ENCODE results near the gene AK8.

DNA sequence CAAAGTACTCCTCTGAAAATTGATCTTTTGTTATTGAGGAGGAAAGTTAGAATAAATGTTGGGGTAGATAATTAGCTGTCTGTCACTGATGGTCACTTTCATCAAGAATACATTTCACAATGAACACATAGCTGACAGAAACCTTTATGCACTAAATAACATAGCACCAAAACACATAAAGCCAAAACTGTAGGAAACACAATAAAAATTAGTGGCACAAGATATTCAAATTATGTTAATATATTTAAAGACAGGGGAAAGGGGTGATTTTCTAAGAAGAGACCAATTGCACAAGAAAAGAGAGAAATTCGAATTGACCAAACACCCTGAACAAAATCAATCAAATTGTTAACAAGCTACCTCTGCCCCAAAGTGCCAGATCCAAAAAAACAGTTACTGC lies 89.7 kb downstream of the AK8 start:
- TF ChIP-seq, protein P1, sequence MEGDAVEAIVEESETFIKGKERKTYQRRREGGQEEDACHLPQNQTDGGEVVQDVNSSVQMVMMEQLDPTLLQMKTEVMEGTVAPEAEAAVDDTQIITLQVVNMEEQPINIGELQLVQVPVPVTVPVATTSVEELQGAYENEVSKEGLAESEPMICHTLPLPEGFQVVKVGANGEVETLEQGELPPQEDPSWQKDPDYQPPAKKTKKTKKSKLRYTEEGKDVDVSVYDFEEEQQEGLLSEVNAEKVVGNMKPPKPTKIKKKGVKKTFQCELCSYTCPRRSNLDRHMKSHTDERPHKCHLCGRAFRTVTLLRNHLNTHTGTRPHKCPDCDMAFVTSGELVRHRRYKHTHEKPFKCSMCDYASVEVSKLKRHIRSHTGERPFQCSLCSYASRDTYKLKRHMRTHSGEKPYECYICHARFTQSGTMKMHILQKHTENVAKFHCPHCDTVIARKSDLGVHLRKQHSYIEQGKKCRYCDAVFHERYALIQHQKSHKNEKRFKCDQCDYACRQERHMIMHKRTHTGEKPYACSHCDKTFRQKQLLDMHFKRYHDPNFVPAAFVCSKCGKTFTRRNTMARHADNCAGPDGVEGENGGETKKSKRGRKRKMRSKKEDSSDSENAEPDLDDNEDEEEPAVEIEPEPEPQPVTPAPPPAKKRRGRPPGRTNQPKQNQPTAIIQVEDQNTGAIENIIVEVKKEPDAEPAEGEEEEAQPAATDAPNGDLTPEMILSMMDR (IDR thresholded peaks at IDR 0.05; ENCODE audit: insufficient read depth, low read length, poor library complexity, severe bottlenecking), result no peak
- no peak for TF ChIP-seq EZH2phosphoT487 (conservative IDR thresholded peaks at IDR 0.05; ENCODE audit: low read length)
